ENCODE measurements around the gene GALNT17.

DNA sequence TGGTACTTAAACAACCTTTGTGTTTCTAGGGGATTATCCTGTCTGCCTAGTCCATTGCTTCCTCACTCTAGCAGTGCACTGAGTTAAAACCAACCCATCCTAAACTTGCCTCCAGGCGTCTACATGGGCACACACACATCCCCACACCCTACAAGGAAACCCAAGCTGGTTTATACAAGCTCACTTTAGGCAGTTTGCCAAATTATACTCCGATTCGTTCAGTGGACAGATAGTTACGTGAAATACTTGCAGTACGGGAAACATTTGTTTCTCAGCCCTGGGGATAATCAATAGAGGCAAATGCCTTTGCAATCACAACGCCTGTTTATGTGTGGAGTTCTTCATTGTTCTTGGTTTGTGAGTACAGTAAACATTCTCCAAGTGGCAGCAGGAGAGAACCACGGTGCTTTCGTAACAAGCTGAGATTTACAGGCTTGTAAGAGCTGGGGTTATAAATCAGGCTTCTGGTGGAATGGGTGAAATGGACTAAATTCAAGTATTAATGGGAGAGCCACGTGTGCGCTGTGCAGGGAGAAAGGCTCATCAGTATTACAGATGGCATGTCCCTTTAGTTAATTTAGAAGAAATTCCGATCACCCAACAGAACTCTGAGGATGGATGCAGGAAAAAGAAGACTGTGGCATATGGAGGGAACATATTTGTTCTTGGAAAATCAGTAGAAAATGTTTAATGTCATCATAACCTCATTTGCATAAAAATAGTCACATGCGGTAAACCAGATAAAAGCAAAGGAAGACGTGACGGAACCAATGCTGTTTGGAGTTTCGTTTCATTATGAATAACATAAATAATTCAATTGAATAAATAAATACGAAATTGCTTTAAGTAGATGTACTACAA is 217.1 kb downstream of the GALNT17 start:
- TF ChIP-seq, protein P1, sequence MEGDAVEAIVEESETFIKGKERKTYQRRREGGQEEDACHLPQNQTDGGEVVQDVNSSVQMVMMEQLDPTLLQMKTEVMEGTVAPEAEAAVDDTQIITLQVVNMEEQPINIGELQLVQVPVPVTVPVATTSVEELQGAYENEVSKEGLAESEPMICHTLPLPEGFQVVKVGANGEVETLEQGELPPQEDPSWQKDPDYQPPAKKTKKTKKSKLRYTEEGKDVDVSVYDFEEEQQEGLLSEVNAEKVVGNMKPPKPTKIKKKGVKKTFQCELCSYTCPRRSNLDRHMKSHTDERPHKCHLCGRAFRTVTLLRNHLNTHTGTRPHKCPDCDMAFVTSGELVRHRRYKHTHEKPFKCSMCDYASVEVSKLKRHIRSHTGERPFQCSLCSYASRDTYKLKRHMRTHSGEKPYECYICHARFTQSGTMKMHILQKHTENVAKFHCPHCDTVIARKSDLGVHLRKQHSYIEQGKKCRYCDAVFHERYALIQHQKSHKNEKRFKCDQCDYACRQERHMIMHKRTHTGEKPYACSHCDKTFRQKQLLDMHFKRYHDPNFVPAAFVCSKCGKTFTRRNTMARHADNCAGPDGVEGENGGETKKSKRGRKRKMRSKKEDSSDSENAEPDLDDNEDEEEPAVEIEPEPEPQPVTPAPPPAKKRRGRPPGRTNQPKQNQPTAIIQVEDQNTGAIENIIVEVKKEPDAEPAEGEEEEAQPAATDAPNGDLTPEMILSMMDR (conservative IDR thresholded peaks at IDR 0.05), result no peak
- TF ChIP-seq EZH2 (IDR thresholded peaks at IDR 0.05; ENCODE audit: low read depth), result no peak
